ENCODE measurements around the gene GRIK2. TPM values are rescaled to one million over a fixed set of nuclear protein-coding genes. Genes with fewer than 3 reads are reported as not detected.

The GRIK2 gene
- total RNA-seq, 1 experiment from 2014 or later, result 6.6 TPM

DNA sequence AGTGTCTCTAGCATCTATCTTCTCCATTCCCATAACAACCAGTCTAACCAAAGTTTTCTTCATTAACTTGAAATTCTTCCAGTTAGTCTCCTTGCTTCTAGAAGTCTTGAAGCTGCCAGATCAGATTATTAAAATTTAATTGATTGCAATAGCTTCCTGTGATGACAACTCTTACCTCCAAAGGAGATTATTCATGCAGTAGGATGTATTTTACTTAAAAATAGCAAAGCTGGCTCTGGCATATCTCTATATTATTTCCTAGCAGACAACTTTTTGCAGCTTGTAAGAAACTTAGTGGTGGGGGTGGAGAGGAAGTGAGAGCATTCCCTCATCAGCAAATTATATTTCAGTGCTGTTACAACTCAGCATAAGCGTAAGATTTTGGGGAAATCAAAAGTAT lies 290.4 kb downstream of the GRIK2 start:
- no peaks in the 10 kb centered on the region for H3K4me1 ChIP-seq (ENCODE audit: control insufficient read depth, insufficient read depth, low read length)
- CTCF ChIA-PET, result no interaction called here
- H3K27ac ChIP-seq (ENCODE audit: low read length), result no peak overlapping the region
- TF ChIP-seq, protein P1, sequence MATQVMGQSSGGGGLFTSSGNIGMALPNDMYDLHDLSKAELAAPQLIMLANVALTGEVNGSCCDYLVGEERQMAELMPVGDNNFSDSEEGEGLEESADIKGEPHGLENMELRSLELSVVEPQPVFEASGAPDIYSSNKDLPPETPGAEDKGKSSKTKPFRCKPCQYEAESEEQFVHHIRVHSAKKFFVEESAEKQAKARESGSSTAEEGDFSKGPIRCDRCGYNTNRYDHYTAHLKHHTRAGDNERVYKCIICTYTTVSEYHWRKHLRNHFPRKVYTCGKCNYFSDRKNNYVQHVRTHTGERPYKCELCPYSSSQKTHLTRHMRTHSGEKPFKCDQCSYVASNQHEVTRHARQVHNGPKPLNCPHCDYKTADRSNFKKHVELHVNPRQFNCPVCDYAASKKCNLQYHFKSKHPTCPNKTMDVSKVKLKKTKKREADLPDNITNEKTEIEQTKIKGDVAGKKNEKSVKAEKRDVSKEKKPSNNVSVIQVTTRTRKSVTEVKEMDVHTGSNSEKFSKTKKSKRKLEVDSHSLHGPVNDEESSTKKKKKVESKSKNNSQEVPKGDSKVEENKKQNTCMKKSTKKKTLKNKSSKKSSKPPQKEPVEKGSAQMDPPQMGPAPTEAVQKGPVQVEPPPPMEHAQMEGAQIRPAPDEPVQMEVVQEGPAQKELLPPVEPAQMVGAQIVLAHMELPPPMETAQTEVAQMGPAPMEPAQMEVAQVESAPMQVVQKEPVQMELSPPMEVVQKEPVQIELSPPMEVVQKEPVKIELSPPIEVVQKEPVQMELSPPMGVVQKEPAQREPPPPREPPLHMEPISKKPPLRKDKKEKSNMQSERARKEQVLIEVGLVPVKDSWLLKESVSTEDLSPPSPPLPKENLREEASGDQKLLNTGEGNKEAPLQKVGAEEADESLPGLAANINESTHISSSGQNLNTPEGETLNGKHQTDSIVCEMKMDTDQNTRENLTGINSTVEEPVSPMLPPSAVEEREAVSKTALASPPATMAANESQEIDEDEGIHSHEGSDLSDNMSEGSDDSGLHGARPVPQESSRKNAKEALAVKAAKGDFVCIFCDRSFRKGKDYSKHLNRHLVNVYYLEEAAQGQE (IDR thresholded peaks at IDR 0.05; ENCODE audit: insufficient read depth in 1 of 2, low read depth in 2 of 2, low read length in 1 of 2), result no peak
- TF ChIP-seq CTCF (IDR thresholded peaks at IDR 0.05), result no peak
- TF ChIP-seq POLR2AphosphoS5 (IDR thresholded peaks at IDR 0.05; ENCODE audit: low read depth, low read length), result no peak
- no peak for TF ChIP-seq SIN3A (IDR thresholded peaks at IDR 0.05; ENCODE audit: borderline replicate concordance, insufficient read depth, low read depth, low read length)
- no peak for TF ChIP-seq TCF7L2 (IDR thresholded peaks at IDR 0.05; ENCODE audit: low read depth, low read length)
- no peaks in the 10 kb centered on the region for H3K9me3 ChIP-seq (ENCODE audit: control insufficient read depth, insufficient read depth, low read depth, low read length)
- POLR2A ChIA-PET, result no interaction called here
- in situ Hi-C loops (cut with HindIII; ENCODE audit: low pct_unique_long_range_greater_than_20kb, low sequenced_read_pairs) (no loop called here), intact Hi-C loops (cut with micrococcal nuclease; ENCODE audit: unreplicated experiment) (no loop called here)
- DNase-seq (ENCODE audit: low read depth, low spot score), result no peak
- no peaks in the 10 kb centered on the region for H3K36me3 ChIP-seq (ENCODE audit: control insufficient read depth, insufficient read depth, low read length)
- H3K4me3 ChIP-seq (ENCODE audit: low read depth in 2 of 2, low read length in 2 of 2), result no peak overlapping the region
- no peaks in the 10 kb centered on the region for H3K27me3 ChIP-seq (ENCODE audit: control insufficient read depth, insufficient read depth, low read length)
- ATAC-seq, result no peak
- no TSS peak for BruUV-seq (replicated peaks)

GRCh38 chr6:101686653-101687052 lies 293.1 kb downstream of the GRIK2 start:
- ATAC-seq, result no peak
- H3K27me3 ChIP-seq (ENCODE audit: control insufficient read depth, insufficient read depth, low read length), result no peaks in the 10 kb centered on the region
- no peak for TF ChIP-seq CTCF (IDR thresholded peaks at IDR 0.05)
- H3K27ac ChIP-seq (ENCODE audit: low read length), result no peak overlapping the region
- CTCF ChIA-PET, result no interaction called here
- no TSS peak for BruUV-seq (replicated peaks)
- H3K4me1 ChIP-seq (ENCODE audit: control insufficient read depth, insufficient read depth, low read length), result no peaks in the 10 kb centered on the region
- in situ Hi-C loops (cut with HindIII; ENCODE audit: low pct_unique_long_range_greater_than_20kb, low sequenced_read_pairs), result no loop called here
- H3K4me3 ChIP-seq (ENCODE audit: low read depth in 2 of 2, low read length in 2 of 2), result no peak overlapping the region
- H3K9me3 ChIP-seq (ENCODE audit: control insufficient read depth, insufficient read depth, low read depth, low read length), result no peaks in the 10 kb centered on the region
- H3K36me3 ChIP-seq (ENCODE audit: control insufficient read depth, insufficient read depth, low read length), result no peaks in the 10 kb centered on the region
- no peak for DNase-seq (ENCODE audit: low read depth, low spot score)
- POLR2A ChIA-PET, result no interaction called here
- intact Hi-C loops (cut with micrococcal nuclease; ENCODE audit: unreplicated experiment), result no loop called here

DNA sequence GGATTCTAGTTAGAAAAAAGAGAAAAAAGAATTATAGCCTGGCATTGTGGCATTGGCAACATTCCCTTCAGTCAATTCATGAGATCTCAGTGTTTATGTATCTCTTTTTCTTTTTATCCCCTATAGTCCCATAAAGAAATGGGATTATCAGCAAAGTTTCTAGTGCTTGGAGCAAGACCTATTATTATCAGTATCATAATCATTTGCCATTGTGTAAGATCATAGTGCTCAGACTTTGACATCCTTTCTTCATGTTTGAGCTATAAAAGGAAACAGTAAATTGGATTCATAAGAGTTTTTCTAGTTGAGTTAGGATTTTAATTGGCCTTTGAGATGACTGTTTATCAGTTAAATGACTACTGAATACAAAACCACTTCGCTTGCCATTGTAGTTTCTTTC lies 295.6 kb downstream of the GRIK2 start:
- in situ Hi-C loops (cut with HindIII; ENCODE audit: low pct_unique_long_range_greater_than_20kb, low sequenced_read_pairs) (no loop called here), intact Hi-C loops (cut with micrococcal nuclease; ENCODE audit: unreplicated experiment) (no loop called here)
- no peaks in the 10 kb centered on the region for H3K4me1 ChIP-seq (ENCODE audit: control insufficient read depth, insufficient read depth, low read length)
- DNase-seq (ENCODE audit: low read depth, low spot score) (no peak), ATAC-seq (no peak)
- ChIA-PET CTCF (no interaction called here), POLR2A (no interaction called here)
- no TSS peak for BruUV-seq (replicated peaks)
- H3K9me3 ChIP-seq (ENCODE audit: control insufficient read depth, insufficient read depth, low read depth, low read length), result no peaks in the 10 kb centered on the region
- no peak for TF ChIP-seq POLR2AphosphoS5 (IDR thresholded peaks at IDR 0.05; ENCODE audit: low read depth, low read length)
- no peak for TF ChIP-seq CTCF (IDR thresholded peaks at IDR 0.05)
- no peak for TF ChIP-seq SIN3A (IDR thresholded peaks at IDR 0.05; ENCODE audit: borderline replicate concordance, insufficient read depth, low read depth, low read length)
- TF ChIP-seq, protein P1 (IDR thresholded peaks at IDR 0.05; ENCODE audit: insufficient read depth in 1 of 2, low read depth in 2 of 2, low read length in 1 of 2), result no peak
- TF ChIP-seq TCF7L2 (IDR thresholded peaks at IDR 0.05; ENCODE audit: low read depth, low read length), result no peak
- H3K36me3 ChIP-seq (ENCODE audit: control insufficient read depth, insufficient read depth, low read length), result no peaks in the 10 kb centered on the region
- no peak overlapping the region for H3K27ac ChIP-seq (ENCODE audit: low read length)
- H3K4me3 ChIP-seq (ENCODE audit: low read depth in 2 of 2, low read length in 2 of 2), result no peak overlapping the region
- H3K27me3 ChIP-seq (ENCODE audit: control insufficient read depth, insufficient read depth, low read length), result no peaks in the 10 kb centered on the region
